Activated CD4-positive, alpha-beta T cell treated with anti-CD3 and anti-CD28 coated beads, Interleukin-2, amount 10 ng/mL, durations not matched to agents 7 days and 5 days (primary cell): ENCODE data around the gene PRAMEF14. TPM values are rescaled to one million over a fixed set of nuclear protein-coding genes. Genes with fewer than 3 reads are reported as not detected.
"Not testable (repeated sequence)": the region's sequence is repeated elsewhere in the genome, so short reads cannot be mapped to it uniquely, and the experiment has no call there.

Experiments
- CTCF ChIA-PET: fragments of 350-600 bp; sonication (Branson Sonifier 250); formaldehyde crosslinking; loops from one replicate; lab custom pipeline; 2021; ENCODE audit warnings: antibody characterized with exemption; lab: Charles Lee
- POLR2A ChIA-PET: fragments of 350-600 bp; sonication (Branson Sonifier 250); formaldehyde crosslinking; loops from one replicate; lab custom pipeline; 2021; ENCODE audit warnings: antibody characterized with exemption; lab: Charles Lee
- DNase-seq: peaks from one replicate; pipeline ENCODE4 v3.0.0-alpha.2; 2020
- H3K27ac Mint-ChIP-seq: one replicate; pipeline ENCODE4 v1.8.0; 2021; ENCODE audit warnings: mild to moderate bottlenecking, moderate library complexity, mixed read lengths
- H3K27me3 Mint-ChIP-seq: one replicate; pipeline ENCODE4 v1.8.0; 2021; ENCODE audit warnings: mixed read lengths
- H3K36me3 Mint-ChIP-seq: one replicate; pipeline ENCODE4 v1.8.0; 2021; ENCODE audit warnings: low read depth, mixed read lengths
- H3K4me1 Mint-ChIP-seq: one replicate; pipeline ENCODE4 v1.8.0; 2021; ENCODE audit warnings: mixed read lengths
- H3K4me3 Mint-ChIP-seq: one replicate; pipeline ENCODE4 v1.8.0; 2021; ENCODE audit warnings: mild to moderate bottlenecking, moderate library complexity, mixed read lengths
- H3K9me3 Mint-ChIP-seq: one replicate; pipeline ENCODE4 v1.8.0; 2021; ENCODE audit warnings: mixed read lengths
- total RNA-seq, 2 experiments: library from RNA; stranded (reverse); gene quantifications; one replicate each; pipeline ENCODE4 v1.2.3, GENCODE V29; 2021

The PRAMEF14 gene
- not detected for total RNA-seq

GRCh38 chr1:13347034-13347433 lies at the start of gene PRAMEF14:
PRAMEF14 (minus strand) TSS chr1:13347134; CDS start chr1:13345314, 1,820 bp downstream.
- H3K9me3 Mint-ChIP-seq, H3K27me3 Mint-ChIP-seq, CTCF ChIA-PET, H3K27ac Mint-ChIP-seq, DNase-seq, H3K4me3 Mint-ChIP-seq, H3K36me3 Mint-ChIP-seq, H3K4me1 Mint-ChIP-seq, POLR2A ChIA-PET: not testable (repeated sequence)

GRCh38 chr1:13395311-13395710 lies 48.4 kb upstream of the PRAMEF14 start:
- H3K27me3 Mint-ChIP-seq, H3K27ac Mint-ChIP-seq, CTCF ChIA-PET, POLR2A ChIA-PET, DNase-seq, H3K9me3 Mint-ChIP-seq, H3K4me1 Mint-ChIP-seq, H3K4me3 Mint-ChIP-seq, H3K36me3 Mint-ChIP-seq: not testable (repeated sequence)

GRCh38 chr1:13394761-13395160 lies 47.8 kb upstream of the PRAMEF14 start:
- CTCF ChIA-PET, H3K9me3 Mint-ChIP-seq, DNase-seq, H3K27me3 Mint-ChIP-seq, H3K4me3 Mint-ChIP-seq, H3K27ac Mint-ChIP-seq, POLR2A ChIA-PET, H3K4me1 Mint-ChIP-seq, H3K36me3 Mint-ChIP-seq: not testable (repeated sequence)

GRCh38 chr1:13393004-13393403 lies 46.1 kb upstream of the PRAMEF14 start:
- H3K27ac Mint-ChIP-seq, H3K9me3 Mint-ChIP-seq, H3K36me3 Mint-ChIP-seq, POLR2A ChIA-PET, DNase-seq, H3K27me3 Mint-ChIP-seq, H3K4me1 Mint-ChIP-seq, CTCF ChIA-PET, H3K4me3 Mint-ChIP-seq: not testable (repeated sequence)

GRCh38 chr1:13389332-13389731 lies 42.4 kb upstream of the PRAMEF14 start, which contains the start of gene PRAMEF17:
PRAMEF17 (plus strand) TSS chr1:13389632; CDS start chr1:13389658, 26 bp downstream.
- H3K36me3 Mint-ChIP-seq, H3K4me3 Mint-ChIP-seq, H3K9me3 Mint-ChIP-seq, H3K27ac Mint-ChIP-seq, CTCF ChIA-PET, DNase-seq, H3K27me3 Mint-ChIP-seq, POLR2A ChIA-PET, H3K4me1 Mint-ChIP-seq: not testable (repeated sequence)

- H3K4me3 Mint-ChIP-seq, H3K4me1 Mint-ChIP-seq, DNase-seq, H3K36me3 Mint-ChIP-seq, H3K27me3 Mint-ChIP-seq, POLR2A ChIA-PET, H3K27ac Mint-ChIP-seq, H3K9me3 Mint-ChIP-seq: not testable (repeated sequence)
- CTCF ChIA-PET = interaction anchor here (0.6 kb wide), 1 partner anchor 373 kb away, joined by 3 read pairs; no protein-coding TSS in a partner anchor
These were observed 33.4 kb upstream of the PRAMEF14 start for GRCh38 chr1:13380380-13380779.

GRCh38 chr1:13378983-13379382 lies 32.0 kb upstream of the PRAMEF14 start:
- POLR2A ChIA-PET, H3K27ac Mint-ChIP-seq, H3K36me3 Mint-ChIP-seq, H3K4me1 Mint-ChIP-seq, CTCF ChIA-PET, DNase-seq, H3K27me3 Mint-ChIP-seq, H3K4me3 Mint-ChIP-seq, H3K9me3 Mint-ChIP-seq: not testable (repeated sequence)

- H3K4me3 Mint-ChIP-seq, H3K27me3 Mint-ChIP-seq, POLR2A ChIA-PET, H3K9me3 Mint-ChIP-seq, H3K36me3 Mint-ChIP-seq, CTCF ChIA-PET, H3K4me1 Mint-ChIP-seq, H3K27ac Mint-ChIP-seq: not testable (repeated sequence)
- peak; percentile 22 for DNase-seq
These were observed 21.6 kb upstream of the PRAMEF14 start for GRCh38 chr1:13368544-13368943.

GRCh38 chr1:13366536-13366935 lies 19.6 kb upstream of the PRAMEF14 start:
- H3K4me3 Mint-ChIP-seq, H3K36me3 Mint-ChIP-seq, H3K27me3 Mint-ChIP-seq, H3K27ac Mint-ChIP-seq, H3K4me1 Mint-ChIP-seq, H3K9me3 Mint-ChIP-seq, DNase-seq, CTCF ChIA-PET, POLR2A ChIA-PET: not testable (repeated sequence)

- H3K4me1 Mint-ChIP-seq, H3K4me3 Mint-ChIP-seq, POLR2A ChIA-PET: not testable (repeated sequence)
These were observed 18.0 kb upstream of the PRAMEF14 start for GRCh38 chr1:13364928-13365327.

GRCh38 chr1:13362364-13362763 lies 15.4 kb upstream of the PRAMEF14 start:
- CTCF ChIA-PET, H3K4me3 Mint-ChIP-seq, DNase-seq, H3K27ac Mint-ChIP-seq, POLR2A ChIA-PET, H3K27me3 Mint-ChIP-seq, H3K9me3 Mint-ChIP-seq, H3K36me3 Mint-ChIP-seq, H3K4me1 Mint-ChIP-seq: not testable (repeated sequence)

More at GRCh38 chr1:13364928-13365327, 18.0 kb upstream of the PRAMEF14 start:
- H3K9me3 Mint-ChIP-seq, H3K27me3 Mint-ChIP-seq, H3K27ac Mint-ChIP-seq, CTCF ChIA-PET, H3K36me3 Mint-ChIP-seq, DNase-seq: not testable (repeated sequence)

- CTCF ChIA-PET, H3K27me3 Mint-ChIP-seq, H3K27ac Mint-ChIP-seq, H3K4me3 Mint-ChIP-seq, H3K36me3 Mint-ChIP-seq, H3K4me1 Mint-ChIP-seq, H3K9me3 Mint-ChIP-seq, POLR2A ChIA-PET: not testable (repeated sequence)
- DNase-seq = peak; percentile 44
These were observed 9.8 kb upstream of the PRAMEF14 start for GRCh38 chr1:13356774-13357173.

- H3K27ac Mint-ChIP-seq, H3K27me3 Mint-ChIP-seq, H3K4me1 Mint-ChIP-seq, H3K4me3 Mint-ChIP-seq, DNase-seq, H3K36me3 Mint-ChIP-seq, POLR2A ChIA-PET, H3K9me3 Mint-ChIP-seq, CTCF ChIA-PET: not testable (repeated sequence)
These were observed 7.5 kb upstream of the PRAMEF14 start for GRCh38 chr1:13354475-13354874.

- H3K36me3 Mint-ChIP-seq, CTCF ChIA-PET, H3K27me3 Mint-ChIP-seq, H3K9me3 Mint-ChIP-seq, POLR2A ChIA-PET, DNase-seq, H3K27ac Mint-ChIP-seq, H3K4me1 Mint-ChIP-seq, H3K4me3 Mint-ChIP-seq: not testable (repeated sequence)
These were observed 6.5 kb upstream of the PRAMEF14 start for GRCh38 chr1:13353476-13353875.
